ENCODE results near the gene UGT1A3.
"Not testable (repeated sequence)": the region's sequence is repeated elsewhere in the genome, so short reads cannot be mapped to it uniquely, and the experiment has no call there.

DNA sequence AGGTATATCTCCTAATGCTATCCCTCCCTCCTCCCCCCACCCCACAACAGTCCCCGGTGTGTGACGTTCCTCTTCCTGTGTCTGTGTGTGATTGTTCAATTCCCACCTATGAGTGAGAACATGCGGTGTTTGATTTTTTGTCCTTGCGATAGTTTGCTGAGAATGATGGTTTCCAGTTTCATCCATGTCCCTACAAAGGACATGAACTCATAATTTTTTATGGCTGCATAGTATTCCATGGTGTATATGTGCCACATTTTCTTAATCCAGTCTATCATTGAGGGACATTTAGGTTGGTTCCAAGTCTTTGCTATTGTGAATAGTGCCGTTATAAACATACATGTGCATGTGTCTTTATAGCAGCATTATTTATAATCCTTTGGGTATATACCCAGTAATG is 28.0 kb upstream of the UGT1A3 start:
- TF ChIP-seq, protein P1, sequence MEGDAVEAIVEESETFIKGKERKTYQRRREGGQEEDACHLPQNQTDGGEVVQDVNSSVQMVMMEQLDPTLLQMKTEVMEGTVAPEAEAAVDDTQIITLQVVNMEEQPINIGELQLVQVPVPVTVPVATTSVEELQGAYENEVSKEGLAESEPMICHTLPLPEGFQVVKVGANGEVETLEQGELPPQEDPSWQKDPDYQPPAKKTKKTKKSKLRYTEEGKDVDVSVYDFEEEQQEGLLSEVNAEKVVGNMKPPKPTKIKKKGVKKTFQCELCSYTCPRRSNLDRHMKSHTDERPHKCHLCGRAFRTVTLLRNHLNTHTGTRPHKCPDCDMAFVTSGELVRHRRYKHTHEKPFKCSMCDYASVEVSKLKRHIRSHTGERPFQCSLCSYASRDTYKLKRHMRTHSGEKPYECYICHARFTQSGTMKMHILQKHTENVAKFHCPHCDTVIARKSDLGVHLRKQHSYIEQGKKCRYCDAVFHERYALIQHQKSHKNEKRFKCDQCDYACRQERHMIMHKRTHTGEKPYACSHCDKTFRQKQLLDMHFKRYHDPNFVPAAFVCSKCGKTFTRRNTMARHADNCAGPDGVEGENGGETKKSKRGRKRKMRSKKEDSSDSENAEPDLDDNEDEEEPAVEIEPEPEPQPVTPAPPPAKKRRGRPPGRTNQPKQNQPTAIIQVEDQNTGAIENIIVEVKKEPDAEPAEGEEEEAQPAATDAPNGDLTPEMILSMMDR (IDR thresholded peaks at IDR 0.05), result not testable (repeated sequence)
- not testable (repeated sequence) for TF ChIP-seq POLR2A (IDR thresholded peaks at IDR 0.05)
